Measurements from ENCODE around the gene RINT1.

RINT1 gene

DNA sequence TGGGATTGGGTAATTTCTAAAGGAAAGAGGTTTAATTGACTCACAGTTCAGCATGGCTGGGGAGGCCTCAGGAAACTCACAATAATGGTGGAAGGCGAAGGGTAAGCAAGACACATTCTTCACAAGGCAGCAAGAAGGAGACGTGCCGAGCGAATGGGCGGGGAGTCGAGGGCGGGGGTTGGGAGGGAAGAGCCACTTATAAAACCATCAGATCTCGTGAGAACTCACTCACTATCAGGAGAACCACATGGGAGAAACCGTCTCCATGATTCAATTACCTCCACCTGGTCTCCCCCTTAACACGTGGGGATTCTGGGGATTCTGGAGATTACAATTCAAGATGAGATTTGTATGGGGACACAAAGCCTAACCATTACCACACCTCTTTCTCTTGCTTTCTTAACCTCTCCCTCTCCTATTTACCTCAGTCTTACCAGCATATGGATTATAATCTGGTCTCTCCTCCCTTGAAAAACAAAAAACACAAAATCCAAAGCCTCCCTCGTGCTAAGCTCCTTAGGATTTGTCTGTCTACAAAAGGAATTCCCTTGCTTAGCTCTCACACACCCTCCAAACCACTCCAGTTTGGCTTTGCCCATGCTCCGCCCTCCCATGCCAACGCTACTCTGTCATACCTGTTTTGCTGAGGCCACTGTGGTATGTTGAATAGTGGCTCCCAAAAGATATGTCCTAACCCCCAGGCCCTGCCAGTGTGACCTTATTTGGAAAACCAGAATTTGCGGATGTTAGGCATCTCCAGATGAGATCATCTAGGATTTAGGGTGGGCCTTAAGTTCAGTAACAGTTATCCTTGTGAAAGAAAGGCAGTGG lies 68.9 kb downstream of the RINT1 start:
- no peak for DNase-seq

DNA sequence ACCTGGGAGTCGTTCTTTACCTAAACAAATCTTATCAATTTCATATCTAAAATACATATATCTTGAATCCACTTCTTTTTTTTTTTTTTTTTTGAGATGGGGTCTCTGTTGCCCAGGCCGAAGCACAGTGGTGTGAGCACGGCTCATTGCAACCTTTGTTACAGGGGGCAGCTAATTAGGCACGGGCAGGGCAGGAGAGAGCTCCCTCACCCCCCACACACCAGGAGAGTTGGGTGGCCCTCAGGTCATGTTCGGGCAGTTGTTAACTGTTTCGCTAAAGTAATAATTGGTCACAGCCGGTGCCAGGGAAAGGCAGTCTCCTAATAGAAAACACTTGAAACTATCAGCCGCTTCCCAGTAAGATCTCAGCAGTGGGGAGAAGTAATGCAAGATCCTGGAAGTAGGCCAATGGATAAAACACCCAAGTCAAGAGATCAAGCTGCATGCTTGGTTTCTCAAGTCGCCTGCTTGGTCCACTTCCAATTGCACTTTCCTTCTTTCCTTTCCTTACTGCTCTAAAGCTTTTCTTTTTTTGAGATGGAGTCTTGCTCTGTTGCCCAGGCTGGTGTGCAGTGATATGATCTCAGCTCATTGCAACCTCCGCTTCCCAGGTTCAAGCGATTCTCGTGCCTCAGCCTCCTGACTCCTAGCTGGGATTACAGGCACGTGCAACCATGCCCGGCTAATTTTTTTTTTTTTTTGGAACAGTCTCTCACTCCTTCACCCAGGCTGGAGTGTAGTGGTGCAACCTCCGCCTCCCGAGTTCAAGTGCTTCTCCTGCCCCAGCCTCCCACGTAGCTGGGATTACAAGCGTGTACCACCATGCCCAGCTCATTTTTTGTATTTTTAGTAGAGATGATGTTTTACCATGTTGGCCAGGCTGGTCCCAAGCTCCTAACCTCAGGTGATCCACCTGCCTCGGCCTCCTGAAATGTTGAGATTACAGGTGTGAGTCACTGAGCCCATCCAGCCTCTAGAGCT lies 70.6 kb downstream of the RINT1 start:
- DNase-seq = no peak

DNA sequence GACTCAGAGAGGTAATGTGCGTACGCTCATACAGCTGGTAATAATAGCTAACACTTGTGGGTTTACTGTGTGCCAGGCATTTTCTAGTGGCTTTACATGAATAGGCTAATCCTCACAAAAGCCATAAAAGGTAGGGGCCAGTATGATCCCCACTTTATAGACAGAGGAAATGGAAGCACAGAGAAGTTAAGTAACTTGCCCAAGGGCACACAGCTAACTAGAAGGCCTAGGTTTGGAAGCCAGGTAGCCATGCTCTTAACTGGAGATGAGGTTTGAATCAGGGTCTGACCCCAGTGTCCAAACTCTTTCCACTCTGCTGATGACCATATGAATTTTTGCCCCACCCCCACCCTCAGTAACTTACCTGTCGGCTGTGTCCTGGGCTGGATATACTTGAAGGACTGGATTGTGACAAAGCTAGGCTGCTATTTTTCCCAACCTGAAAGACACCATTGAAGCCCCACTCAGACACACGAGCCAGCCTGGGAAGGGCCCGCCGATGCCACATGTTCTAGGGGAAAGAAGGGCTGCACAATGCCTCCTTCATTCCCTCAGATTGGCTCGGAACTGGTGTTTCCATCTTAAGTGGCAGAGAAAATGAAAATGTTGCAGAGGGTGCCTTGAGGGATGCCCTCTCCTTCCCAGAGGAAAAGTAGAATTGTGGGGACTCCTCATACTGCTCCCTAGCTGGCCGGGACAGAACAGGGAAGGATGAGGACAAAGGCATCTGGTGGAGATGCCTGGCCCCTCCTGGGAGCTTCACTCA lies 78.3 kb downstream of the RINT1 start:
- no peak for DNase-seq

DNA sequence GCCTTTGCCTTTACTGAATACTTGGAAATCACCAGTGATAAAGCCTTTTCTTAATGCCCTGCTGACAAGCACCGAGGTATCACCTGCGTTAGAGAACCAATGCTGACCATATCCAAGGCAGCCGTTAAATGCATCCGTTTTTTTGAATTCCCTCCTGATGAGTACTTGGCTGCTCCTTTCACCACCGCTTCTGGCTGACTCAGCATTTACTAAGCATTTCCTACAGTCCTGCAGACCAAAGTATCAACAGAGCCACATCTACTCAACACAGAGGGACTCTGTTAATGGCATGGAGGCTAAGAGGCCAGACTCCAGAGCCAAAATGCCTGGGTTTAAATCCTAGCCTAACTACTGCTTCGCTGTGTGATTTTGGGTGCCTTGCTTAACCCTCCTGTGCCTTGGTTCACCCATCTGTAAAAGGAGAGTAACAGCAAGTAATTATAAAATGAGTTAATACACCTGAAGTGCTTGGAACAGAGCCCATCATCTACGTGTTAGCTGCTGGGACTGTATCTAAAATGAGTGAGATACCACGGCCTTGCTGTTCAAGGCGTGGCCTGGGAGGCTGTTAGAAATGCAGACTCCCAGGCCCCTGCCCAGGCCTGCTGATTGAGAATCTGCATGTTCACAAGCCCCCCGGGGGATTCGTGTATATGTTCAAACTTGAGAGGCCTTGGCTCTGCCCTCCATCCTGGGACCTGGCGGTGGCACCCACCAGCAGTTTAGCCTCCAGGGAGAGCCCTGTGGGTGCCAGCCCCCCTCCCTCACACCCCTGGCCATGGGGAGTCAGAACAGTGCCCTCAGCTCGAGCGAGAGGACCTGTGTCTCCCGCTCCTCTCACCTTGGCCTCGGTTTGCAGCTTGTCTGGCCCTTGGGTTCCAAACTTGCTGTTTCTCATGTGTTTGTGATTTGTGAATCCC lies 80.1 kb downstream of the RINT1 start:
- no peak for DNase-seq

DNA sequence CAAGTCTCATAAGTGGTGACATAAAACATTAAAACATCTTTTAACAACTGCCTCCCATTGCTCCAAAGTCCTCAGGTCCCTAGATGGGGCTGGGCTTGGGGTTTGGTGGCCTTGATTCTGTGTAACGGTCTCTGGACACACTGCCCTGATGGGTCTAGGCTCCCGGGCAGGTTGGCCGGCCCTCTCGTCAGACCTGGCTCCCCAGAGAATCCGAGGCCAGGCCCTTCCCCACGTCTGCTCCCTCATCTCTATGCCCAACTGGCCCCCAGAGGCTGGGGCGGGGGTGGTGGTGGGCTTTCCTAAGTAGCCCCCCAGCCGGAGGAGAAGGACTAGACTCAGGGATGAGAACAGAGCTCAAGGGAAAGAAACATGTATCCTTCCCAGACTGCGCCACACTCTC lies 80.8 kb downstream of the RINT1 start:
- DNase-seq = no peak

DNA sequence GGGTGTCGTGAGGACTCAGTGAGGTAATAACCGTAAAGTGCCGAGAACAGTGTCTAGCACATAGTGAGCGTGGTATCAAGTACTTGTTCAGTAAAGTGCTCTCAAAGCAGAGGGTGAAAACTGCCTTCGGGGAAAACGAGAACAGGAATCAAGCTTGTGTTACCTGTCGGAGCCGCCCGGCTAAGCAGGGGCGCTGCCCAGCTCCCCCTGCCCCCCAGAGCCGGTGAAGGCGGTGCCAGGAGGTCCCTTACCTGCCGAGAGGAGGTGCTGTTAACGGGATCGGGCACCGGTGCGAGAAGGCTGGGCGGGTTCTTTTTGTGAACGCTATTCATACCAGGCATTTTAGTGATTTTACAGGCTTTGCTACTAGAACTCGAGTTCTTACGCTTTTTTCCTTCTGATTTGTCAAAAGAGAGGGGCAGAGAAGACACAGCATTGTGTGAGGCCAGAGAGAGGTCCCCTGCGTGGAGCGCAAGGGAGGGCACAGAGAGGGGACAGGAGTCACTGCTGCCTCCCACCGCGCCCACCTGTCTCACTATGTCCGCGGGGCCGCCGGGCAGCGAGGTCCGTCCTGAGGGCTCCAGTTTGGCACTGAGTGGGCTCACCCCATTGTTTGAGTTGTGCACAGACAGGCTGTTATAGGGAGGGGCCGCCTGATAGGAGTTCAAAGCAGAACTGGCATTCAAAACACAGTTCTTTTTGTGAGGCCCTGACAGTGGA lies 81.8 kb downstream of the RINT1 start:
- no peak for DNase-seq

DNA sequence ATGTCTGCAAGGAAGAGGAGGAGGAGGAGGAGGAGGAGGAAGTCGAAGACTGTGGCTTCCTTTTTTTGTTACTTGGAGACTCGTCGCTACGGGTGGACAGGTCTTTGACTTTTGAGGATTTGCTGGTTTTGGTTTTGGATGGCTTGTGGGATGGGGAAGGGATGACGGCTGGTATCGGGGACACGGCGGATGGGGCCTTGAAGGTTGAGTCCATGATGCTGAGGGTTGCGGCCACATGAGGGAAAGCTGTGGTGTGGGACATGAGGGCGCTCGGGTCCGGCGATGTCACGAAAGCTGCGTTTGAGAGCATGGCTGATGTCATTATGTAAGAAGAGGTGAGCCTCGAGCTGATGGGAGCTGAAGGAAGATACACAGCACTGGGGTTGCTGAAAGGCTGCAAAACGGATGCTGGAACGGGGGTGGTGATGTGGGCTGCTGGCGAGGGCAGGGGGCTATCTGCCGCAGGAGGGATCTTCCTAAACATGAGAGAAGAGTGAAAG lies 82.4 kb downstream of the RINT1 start:
- DNase-seq = no peak
